T-cell (primary cell): ENCODE measurements around the gene EBLN2. TPM values are rescaled to one million over a fixed set of nuclear protein-coding genes. Genes with fewer than 3 reads are reported as not detected.

ENCODE experiments used
- ATAC-seq, 4 experiments: fragments of 200-7000 bp in 3 of 4; fragments of 150-1000 bp in 1 of 4; cut with Tn5 transposase; replicated peaks in 1 of 4; 1 replicate in 3 of 4; 2 replicates in 1 of 4; pipeline ENCODE4 v1.10.0; 2021; ENCODE audit warnings: moderate library complexity in 3 of 4, mild to moderate bottlenecking in 2 of 4, moderate number of reproducible peaks in 1 of 4
- CTCF ChIA-PET, 2 donors: fragments of 300-600 bp; sonication (Branson Sonifier 250); formaldehyde crosslinking; loops; one replicate each; lab custom pipeline; 2022; ENCODE audit warnings: antibody characterized with exemption in 2 of 2; lab: Charles Lee
- POLR2A ChIA-PET, 2 donors: fragments of 300-600 bp; sonication (Branson Sonifier 250); formaldehyde crosslinking; loops; one replicate each; lab custom pipeline; 2022; ENCODE audit warnings: antibody characterized with exemption in 2 of 2; lab: Charles Lee
- DNase-seq, 35 experiments: peaks; one replicate each; pipeline versions ENCODE4 v3.0.0 to v3.0.0-alpha.2; 2013 to 2023
- H3K27ac ChIP-seq: one replicate; pipeline ENCODE4 v1.5.1; 2013; ENCODE audit warnings: low read length
- H3K27me3 ChIP-seq, 2 experiments: replicated peaks in 1 of 2; 1 replicate in 1 of 2; 2 replicates in 1 of 2; pipeline versions ENCODE4 v1.6.1 to v1.7.0; 2013; ENCODE audit warnings: low read length in 1 of 2, mixed read lengths in 1 of 2; ENCODE audit not compliant: control insufficient read depth in 2 of 2, insufficient read depth in 2 of 2; ENCODE audit errors: extremely low read depth in 1 of 2
- H3K36me3 ChIP-seq, 2 donors: 1 replicate in 1 of 2; 2 replicates in 1 of 2; pipeline versions ENCODE4 v1.6.1 to v1.7.0; 2013; ENCODE audit warnings: low read length in 1 of 2; ENCODE audit not compliant: control insufficient read depth in 2 of 2, insufficient read depth in 1 of 2; ENCODE audit errors: extremely low read depth in 1 of 2
- H3K4me1 ChIP-seq, 2 experiments: 1 replicate in 1 of 2; 2 replicates in 1 of 2; pipeline versions ENCODE4 v1.6.1 to v1.7.0; 2013; ENCODE audit warnings: low read length in 2 of 2, mixed read lengths in 1 of 2; ENCODE audit not compliant: insufficient read depth in 2 of 2, control insufficient read depth in 1 of 2; ENCODE audit errors: extremely low read depth in 1 of 2
- H3K4me3 ChIP-seq, 2 donors: 1 replicate in 1 of 2; 2 replicates in 1 of 2; pipeline versions ENCODE4 v1.5.1 to v1.7.0; 2013; ENCODE audit warnings: mild to moderate bottlenecking in 2 of 2, low read length in 1 of 2, moderate library complexity in 1 of 2; ENCODE audit not compliant: control insufficient read depth in 1 of 2; ENCODE audit errors: extremely low read depth in 1 of 2
- H3K9me3 ChIP-seq: 2 replicates; pipeline ENCODE4 v1.7.0; 2013
- H3K27ac Mint-ChIP-seq, 2 donors: one replicate each; pipeline ENCODE4 v1.8.0; 2020 to 2021; ENCODE audit warnings: mild to moderate bottlenecking in 2 of 2, mixed read lengths in 2 of 2
- H3K27me3 Mint-ChIP-seq, 2 donors: one replicate each; pipeline ENCODE4 v1.8.0; 2021 to 2022; ENCODE audit warnings: mixed read lengths in 2 of 2
- H3K36me3 Mint-ChIP-seq: one replicate; pipeline ENCODE4 v1.8.0; 2021; ENCODE audit warnings: mixed read lengths
- H3K4me1 Mint-ChIP-seq, 3 donors: one replicate each; pipeline ENCODE4 v1.8.0; 2020 to 2022; ENCODE audit warnings: mixed read lengths in 3 of 3, mild to moderate bottlenecking in 1 of 3
- H3K4me3 Mint-ChIP-seq, 3 donors: one replicate each; pipeline ENCODE4 v1.8.0; 2020 to 2022; ENCODE audit warnings: mild to moderate bottlenecking in 3 of 3, mixed read lengths in 3 of 3, moderate library complexity in 3 of 3
- H3K9me3 Mint-ChIP-seq, 3 donors: one replicate each; pipeline ENCODE4 v1.8.0; 2020 to 2022; ENCODE audit warnings: mixed read lengths in 3 of 3
- WGBS: methylation state at CpG from one replicate; pipeline ENCODE4 v1.1.5; 2013; ENCODE audit warnings: missing lambda C conversion rate; ENCODE audit not compliant: insufficient coverage; 5-methylcytosine and 5-hydroxymethylcytosine counted together
- total RNA-seq, 35 experiments: library from RNA in 6 of 35; stranded (reverse) in 6 of 35; fragments of 120-200 nt in 1 of 35; gene quantifications; one replicate each; pipeline versions ENCODE4 v1.2.1 to v1.2.4 and lab custom pipeline; 2013 to 2026

Gene EBLN2
- total RNA-seq, 5 donors from 2014 or later (not counting 1 experiment from before 2014, with no cell fraction given) = 6.6 to 12.8 (median 8.1) TPM

DNA sequence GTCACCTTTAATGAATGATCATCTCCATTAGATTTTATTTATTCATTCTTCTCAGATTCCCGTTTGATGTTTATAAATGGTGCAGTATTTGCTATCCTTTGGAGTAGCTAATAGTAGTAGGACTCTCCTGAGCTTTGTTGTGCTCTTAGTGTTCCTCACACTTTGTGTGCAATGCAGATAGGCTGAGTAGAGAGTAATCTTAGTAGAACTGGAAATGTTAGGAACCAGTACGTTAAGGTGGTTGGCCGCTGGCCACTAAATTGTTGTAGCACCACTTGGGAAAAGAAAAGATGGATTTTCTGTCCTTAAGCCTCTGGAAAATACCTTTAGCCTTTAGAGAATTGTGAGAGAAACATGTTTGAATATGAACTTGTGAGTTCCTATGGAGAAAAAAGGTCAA lies 19.9 kb upstream of the EBLN2 start:
- Mint-ChIP-seq H3K4me3 (no peak overlapping the region), H3K4me1 (peaks cover 79 to 90% (median 85%) of the 10 kb centered on the region in 3 donors), H3K27ac (peak overlapping the region; percentile 12 to 49), H3K27me3 (no peaks in the 10 kb centered on the region), H3K36me3 (peaks cover 3% of the 10 kb centered on the region), H3K9me3 (no peaks in the 10 kb centered on the region)
- no peaks in the 10 kb centered on the region for H3K36me3 ChIP-seq
- no peaks in the 10 kb centered on the region for H3K9me3 ChIP-seq
- WGBS = 100% methylated on average over 1 of the region's 3 CpGs
- no peak overlapping the region for H3K27ac ChIP-seq
- no peak overlapping the region for H3K4me3 ChIP-seq
- ATAC-seq (no peak), DNase-seq (no peak)
- ChIA-PET CTCF (no interaction called here), POLR2A (interaction anchor here in 1 of 2 donors (0.7 to 0.8 kb wide), 2 partner anchors 8 to 1685 kb away, joined by 3 to 4 read pairs; no protein-coding TSS in a partner anchor)
- H3K27me3 ChIP-seq = no peaks in the 10 kb centered on the region
- H3K4me1 ChIP-seq = peaks cover 0 to 19% of the 10 kb centered on the region in 2 experiments

GRCh38 chr3:73043414-73043813 lies 18.0 kb upstream of the EBLN2 start:
- peaks cover 62 to 77% (median 73%) of the 10 kb centered on the region in 3 donors for H3K4me1 Mint-ChIP-seq
- no peak overlapping the region for H3K27ac ChIP-seq
- peaks cover 0 to 15% of the 10 kb centered on the region in 2 experiments for H3K4me1 ChIP-seq
- no peak overlapping the region for H3K4me3 ChIP-seq
- no peak overlapping the region for H3K4me3 Mint-ChIP-seq
- H3K27me3 Mint-ChIP-seq = no peaks in the 10 kb centered on the region
- ChIA-PET POLR2A (no interaction called here), CTCF (interaction anchor here in 1 of 2 donors (0.9 kb wide), 1 partner anchor 14 kb away, joined by 3 read pairs; no protein-coding TSS in a partner anchor)
- WGBS = no CpG with 5 or more reads among the region's 1 CpG
- H3K27me3 ChIP-seq = no peaks in the 10 kb centered on the region
- H3K9me3 Mint-ChIP-seq = no peaks in the 10 kb centered on the region
- peaks cover 3% of the 10 kb centered on the region for H3K36me3 Mint-ChIP-seq
- no peak for ATAC-seq
- DNase-seq = no peak
- H3K27ac Mint-ChIP-seq = peak overlapping the region in 1 of 2 donors; percentile 25
- peaks cover 0 to 9% of the 10 kb centered on the region in 2 donors for H3K36me3 ChIP-seq
- H3K9me3 ChIP-seq = no peaks in the 10 kb centered on the region

DNA sequence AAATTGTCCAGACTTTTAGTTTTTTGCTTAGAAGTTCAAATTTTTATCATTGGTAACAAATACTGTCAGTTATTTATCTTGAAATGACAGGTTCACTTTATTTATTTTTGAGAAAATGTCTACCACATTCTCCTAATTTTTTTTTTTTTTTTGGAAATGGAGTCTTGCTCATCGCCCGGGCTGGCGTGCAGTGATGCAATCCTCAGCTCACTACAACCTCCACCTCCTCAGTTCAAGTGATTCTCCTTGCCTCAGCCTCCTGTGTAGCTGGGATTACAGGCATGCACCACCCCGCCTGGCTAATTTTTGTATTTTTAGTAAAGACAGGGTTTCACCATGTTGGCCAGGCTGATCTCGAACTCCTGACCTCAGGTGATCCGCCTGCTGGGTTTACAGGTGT lies 16.1 kb upstream of the EBLN2 start:
- ChIA-PET POLR2A (no interaction called here), CTCF (interaction anchor here (0.6 to 0.9 kb wide), 5 partner anchors 28 to 382 kb away, joined by 3 to 5 read pairs (median 3); no protein-coding TSS in a partner anchor)
- H3K9me3 ChIP-seq = no peaks in the 10 kb centered on the region
- peaks cover 4 to 10% of the 10 kb centered on the region in 2 donors for H3K36me3 ChIP-seq
- no peaks in the 10 kb centered on the region for H3K9me3 Mint-ChIP-seq
- H3K4me3 ChIP-seq = no peak overlapping the region
- ATAC-seq (no peak), DNase-seq (no peak)
- H3K4me1 ChIP-seq = peaks cover 0 to 14% of the 10 kb centered on the region in 2 experiments
- H3K4me3 Mint-ChIP-seq = no peak overlapping the region
- H3K27ac Mint-ChIP-seq = no peak overlapping the region
- no peaks in the 10 kb centered on the region for H3K27me3 ChIP-seq
- H3K36me3 Mint-ChIP-seq = peaks cover 6% of the 10 kb centered on the region
- WGBS = no CpG with 5 or more reads among the region's 6 CpGs
- H3K27me3 Mint-ChIP-seq = no peaks in the 10 kb centered on the region
- H3K4me1 Mint-ChIP-seq = peaks cover 52 to 68% (median 65%) of the 10 kb centered on the region in 3 donors
- H3K27ac ChIP-seq = no peak overlapping the region

DNA sequence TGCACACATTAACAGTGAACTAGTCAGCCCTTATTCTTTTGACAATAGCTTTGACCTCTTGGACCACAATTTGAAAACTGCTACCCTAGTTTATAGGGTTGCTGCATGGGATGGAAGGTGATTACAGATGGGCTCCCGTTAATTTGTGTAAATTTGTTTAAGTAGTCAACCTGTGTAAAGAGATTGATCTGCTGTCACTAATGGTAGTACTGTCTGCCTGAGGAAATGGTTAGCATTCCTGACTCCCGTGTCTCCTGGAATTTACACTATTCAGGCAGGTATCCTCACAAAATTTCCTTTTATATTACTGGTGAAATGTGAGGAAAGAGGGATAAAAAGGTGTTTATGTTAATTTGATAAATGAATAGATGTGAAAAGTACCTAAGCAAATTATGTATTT lies 15.3 kb upstream of the EBLN2 start:
- peaks cover 44 to 67% (median 63%) of the 10 kb centered on the region in 3 donors for H3K4me1 Mint-ChIP-seq
- H3K4me3 Mint-ChIP-seq = no peak overlapping the region
- no CpG with 5 or more reads among the region's 2 CpGs for WGBS
- H3K27me3 Mint-ChIP-seq = no peaks in the 10 kb centered on the region
- ChIA-PET POLR2A (interaction anchor here in 1 of 2 donors (0.7 kb wide), 1 partner anchor 1871 kb away, joined by 3 read pairs; no protein-coding TSS in a partner anchor), CTCF (interaction anchor here in 1 of 2 donors (1.1 to 1.5 kb wide), 2 partner anchors 10 to 12 kb away, joined by 3 read pairs; no protein-coding TSS in a partner anchor)
- peaks cover 4 to 12% of the 10 kb centered on the region in 2 donors for H3K36me3 ChIP-seq
- ATAC-seq = no peak
- H3K36me3 Mint-ChIP-seq = peaks cover 6% of the 10 kb centered on the region
- H3K27ac ChIP-seq = no peak overlapping the region
- peaks cover 0 to 11% of the 10 kb centered on the region in 2 experiments for H3K4me1 ChIP-seq
- peak overlapping the region; percentile 17 to 74 for H3K27ac Mint-ChIP-seq
- no peaks in the 10 kb centered on the region for H3K9me3 Mint-ChIP-seq
- H3K4me3 ChIP-seq = no peak overlapping the region
- no peaks in the 10 kb centered on the region for H3K9me3 ChIP-seq
- no peaks in the 10 kb centered on the region for H3K27me3 ChIP-seq
- DNase-seq = no peak

DNA sequence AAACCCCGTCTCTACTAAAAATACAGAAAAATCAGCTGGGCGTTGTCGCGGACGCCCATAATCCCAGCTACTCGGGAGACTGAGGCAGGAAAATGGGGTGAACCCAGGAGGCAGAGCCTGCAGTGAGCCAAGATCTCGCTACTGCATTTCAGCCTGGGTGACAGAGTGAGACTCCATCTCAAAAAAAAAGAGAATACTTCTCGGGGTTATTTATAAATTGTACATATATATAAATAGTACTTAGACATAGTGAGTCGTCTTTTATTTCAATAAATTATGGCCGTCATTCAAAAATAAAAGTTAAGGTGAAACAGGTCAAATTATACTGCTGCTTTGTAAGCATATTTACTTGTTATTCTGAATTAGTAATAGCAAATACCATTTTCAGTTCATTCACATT lies 12.1 kb upstream of the EBLN2 start:
- Mint-ChIP-seq H3K4me3 (no peak overlapping the region), H3K27ac (no peak overlapping the region), H3K36me3 (peaks cover 6% of the 10 kb centered on the region), H3K9me3 (no peaks in the 10 kb centered on the region), H3K27me3 (no peaks in the 10 kb centered on the region), H3K4me1 (peaks cover 22 to 56% (median 50%) of the 10 kb centered on the region in 3 donors)
- CTCF ChIA-PET = no interaction called here
- H3K27ac ChIP-seq = no peak overlapping the region
- ATAC-seq = no peak
- H3K9me3 ChIP-seq = no peaks in the 10 kb centered on the region
- 94% methylated on average over 6 of the region's 10 CpGs for whole genome bisulfite sequencing
- H3K36me3 ChIP-seq = peaks cover 4 to 14% of the 10 kb centered on the region in 2 donors
- no peak overlapping the region for H3K4me3 ChIP-seq
- DNase-seq = no peak
- peaks cover 0 to 8% of the 10 kb centered on the region in 2 experiments for H3K4me1 ChIP-seq
- POLR2A ChIA-PET = no interaction called here
- no peaks in the 10 kb centered on the region for H3K27me3 ChIP-seq

- no peaks in the 10 kb centered on the region for H3K9me3 Mint-ChIP-seq
- ChIA-PET POLR2A (no interaction called here), CTCF (no interaction called here)
- peak overlapping the region in 1 of 2 donors; percentile 69 for H3K27ac Mint-ChIP-seq
- Histone ChIP-seq H3K36me3 (peaks cover 4 to 10% of the 10 kb centered on the region in 2 donors), H3K4me3 (no peak overlapping the region), H3K27me3 (no peaks in the 10 kb centered on the region), H3K9me3 (no peaks in the 10 kb centered on the region), H3K4me1 (no peaks in the 10 kb centered on the region), H3K27ac (no peak overlapping the region)
- H3K27me3 Mint-ChIP-seq = no peaks in the 10 kb centered on the region
- ATAC-seq = no peak
- H3K4me3 Mint-ChIP-seq = no peak overlapping the region
- peaks cover 4% of the 10 kb centered on the region for H3K36me3 Mint-ChIP-seq
- no peak for DNase-seq
- peaks cover 23 to 44% (median 38%) of the 10 kb centered on the region in 3 donors for H3K4me1 Mint-ChIP-seq
- no CpG with 5 or more reads among the region's 2 CpGs for WGBS
Observed at GRCh38 chr3:73052857-73053256, 8.6 kb upstream of the EBLN2 start.
